ENCODE measurements around the gene SMC1B.
"Not testable (repeated sequence)": the region's sequence is repeated elsewhere in the genome, so short reads cannot be mapped to it uniquely, and the experiment has no call there.

The SMC1B gene, protein sequence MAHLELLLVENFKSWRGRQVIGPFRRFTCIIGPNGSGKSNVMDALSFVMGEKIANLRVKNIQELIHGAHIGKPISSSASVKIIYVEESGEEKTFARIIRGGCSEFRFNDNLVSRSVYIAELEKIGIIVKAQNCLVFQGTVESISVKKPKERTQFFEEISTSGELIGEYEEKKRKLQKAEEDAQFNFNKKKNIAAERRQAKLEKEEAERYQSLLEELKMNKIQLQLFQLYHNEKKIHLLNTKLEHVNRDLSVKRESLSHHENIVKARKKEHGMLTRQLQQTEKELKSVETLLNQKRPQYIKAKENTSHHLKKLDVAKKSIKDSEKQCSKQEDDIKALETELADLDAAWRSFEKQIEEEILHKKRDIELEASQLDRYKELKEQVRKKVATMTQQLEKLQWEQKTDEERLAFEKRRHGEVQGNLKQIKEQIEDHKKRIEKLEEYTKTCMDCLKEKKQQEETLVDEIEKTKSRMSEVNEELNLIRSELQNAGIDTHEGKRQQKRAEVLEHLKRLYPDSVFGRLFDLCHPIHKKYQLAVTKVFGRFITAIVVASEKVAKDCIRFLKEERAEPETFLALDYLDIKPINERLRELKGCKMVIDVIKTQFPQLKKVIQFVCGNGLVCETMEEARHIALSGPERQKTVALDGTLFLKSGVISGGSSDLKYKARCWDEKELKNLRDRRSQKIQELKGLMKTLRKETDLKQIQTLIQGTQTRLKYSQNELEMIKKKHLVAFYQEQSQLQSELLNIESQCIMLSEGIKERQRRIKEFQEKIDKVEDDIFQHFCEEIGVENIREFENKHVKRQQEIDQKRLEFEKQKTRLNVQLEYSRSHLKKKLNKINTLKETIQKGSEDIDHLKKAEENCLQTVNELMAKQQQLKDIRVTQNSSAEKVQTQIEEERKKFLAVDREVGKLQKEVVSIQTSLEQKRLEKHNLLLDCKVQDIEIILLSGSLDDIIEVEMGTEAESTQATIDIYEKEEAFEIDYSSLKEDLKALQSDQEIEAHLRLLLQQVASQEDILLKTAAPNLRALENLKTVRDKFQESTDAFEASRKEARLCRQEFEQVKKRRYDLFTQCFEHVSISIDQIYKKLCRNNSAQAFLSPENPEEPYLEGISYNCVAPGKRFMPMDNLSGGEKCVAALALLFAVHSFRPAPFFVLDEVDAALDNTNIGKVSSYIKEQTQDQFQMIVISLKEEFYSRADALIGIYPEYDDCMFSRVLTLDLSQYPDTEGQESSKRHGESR

DNA sequence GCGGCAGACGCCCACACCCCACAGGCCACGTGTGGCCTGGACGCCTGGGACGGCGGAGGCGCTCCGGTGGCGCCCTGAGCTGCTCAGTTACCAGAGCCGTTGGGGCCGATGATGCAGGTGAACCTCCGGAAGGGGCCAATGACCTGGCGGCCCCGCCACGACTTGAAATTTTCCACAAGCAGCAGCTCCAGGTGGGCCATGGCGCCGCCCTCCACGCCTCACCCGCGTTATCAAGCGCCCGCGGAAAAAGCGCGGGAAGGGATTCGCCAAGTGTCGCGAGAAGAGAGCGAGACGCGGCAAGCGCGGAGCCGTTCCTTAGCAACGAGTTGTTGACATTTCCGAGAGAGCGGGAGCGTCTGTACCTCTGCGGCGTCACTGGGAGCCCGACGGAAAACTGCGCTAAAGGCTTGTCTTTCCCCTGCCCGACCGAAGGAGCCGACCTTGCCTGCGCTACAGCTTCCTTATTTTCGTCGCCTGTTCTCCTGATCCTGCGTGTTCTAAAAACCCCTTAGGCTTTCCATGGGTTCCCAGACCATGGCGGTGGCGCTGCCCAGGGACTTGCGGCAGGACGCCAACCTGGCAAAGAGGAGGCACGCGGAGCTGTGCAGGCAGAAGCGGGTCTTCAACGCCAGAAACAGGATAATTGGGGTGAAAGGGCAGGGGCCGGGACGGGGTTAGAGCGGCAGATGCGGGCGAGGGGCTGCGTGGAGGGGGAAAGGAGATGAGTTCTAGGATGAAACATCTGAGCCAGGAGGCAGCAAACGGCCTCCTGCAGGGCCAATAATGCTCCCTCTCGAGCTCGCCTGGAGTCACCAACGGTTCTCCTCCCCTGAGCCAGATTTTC lies at the start of gene SMC1B, which contains the start of gene RIBC2:
Gene SMC1B (minus strand): TSS at position 232 of the 844 bp plus-strand sequence. CDS start 32 bp downstream, at position 200.
Gene RIBC2 (plus strand): TSS at position 326 of the 844 bp plus-strand sequence. CDS start 194 bp downstream, at position 520.
- peak; percentile 79 to 85 for DNase-seq (ENCODE audit: low read depth in 2 of 2)

GRCh38 chr22:45462034-45462655 lies 48.7 kb upstream of the SMC1B start:
- DNase-seq (ENCODE audit: low read depth in 2 of 2), result no peak

- DNase-seq (ENCODE audit: low read depth in 2 of 2), result no peak
These were observed 47.1 kb upstream of the SMC1B start for GRCh38 chr22:45460288-45461109.

DNA sequence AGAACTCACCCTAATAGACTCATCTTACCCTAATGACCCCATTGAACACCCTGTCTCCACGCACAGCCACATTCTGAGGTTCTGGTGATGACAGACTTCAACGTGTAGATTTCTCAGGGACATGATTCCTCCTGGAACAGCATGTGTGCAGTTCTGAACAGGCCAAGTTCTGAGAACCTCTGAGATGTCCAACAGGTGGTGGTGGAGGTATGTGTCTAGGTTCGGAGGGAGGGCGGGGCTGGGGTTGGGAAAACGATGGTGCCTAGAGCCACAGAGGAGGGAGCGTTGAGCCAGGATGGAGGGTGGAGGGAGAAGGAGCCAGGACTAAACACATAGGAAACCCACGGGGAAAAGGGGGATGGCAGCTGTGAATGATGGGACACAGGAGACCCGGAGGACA lies 45.8 kb upstream of the SMC1B start:
- no peak for DNase-seq (ENCODE audit: low read depth in 2 of 2)

DNA sequence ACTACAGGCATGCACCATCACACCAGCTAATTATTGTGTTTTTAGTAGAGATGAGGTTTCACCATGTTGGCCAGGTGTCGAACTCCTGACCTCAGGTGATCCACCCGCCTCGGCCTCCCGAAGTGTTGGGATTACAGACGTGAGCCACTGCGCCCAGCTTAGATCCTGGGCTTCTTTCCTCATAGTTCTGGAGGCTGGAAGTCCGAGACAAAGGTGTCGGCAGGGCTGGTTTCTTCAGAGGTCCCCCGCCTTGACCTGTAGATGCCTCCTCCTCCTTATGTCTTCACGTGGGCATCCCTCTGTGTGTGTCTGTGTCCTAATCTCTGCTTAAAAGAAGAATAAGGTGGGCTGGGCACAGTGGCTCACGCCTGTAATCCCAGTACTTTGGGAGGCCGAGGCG lies 45.1 kb upstream of the SMC1B start:
- DNase-seq (ENCODE audit: low read depth in 2 of 2), result no peak

- DNase-seq (ENCODE audit: low read depth in 2 of 2), result no peak
These were observed 43.4 kb upstream of the SMC1B start for GRCh38 chr22:45456811-45457210.

- no peak for DNase-seq (ENCODE audit: low read depth in 2 of 2)
These were observed 42.2 kb upstream of the SMC1B start for GRCh38 chr22:45455621-45456020.

DNA sequence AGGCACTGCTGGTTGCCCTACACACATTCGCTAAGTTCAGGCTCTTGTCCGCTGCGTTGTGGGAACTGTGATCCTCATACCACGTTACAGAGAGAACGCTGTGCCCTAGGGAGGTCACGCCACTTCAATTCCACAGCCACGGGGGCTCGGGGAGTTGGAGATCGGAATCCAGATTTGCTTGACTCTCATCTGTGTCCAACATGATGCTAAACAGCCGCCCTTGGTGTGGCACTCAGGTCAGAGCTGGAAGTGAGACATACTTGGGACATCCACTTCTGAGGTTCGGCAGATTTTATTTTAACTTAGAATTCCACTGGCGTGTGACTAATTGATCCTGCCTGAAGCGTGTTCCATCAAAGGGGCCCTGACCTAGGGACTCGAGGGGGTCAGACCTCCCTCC lies 41.8 kb upstream of the SMC1B start:
- no peak for DNase-seq (ENCODE audit: low read depth in 2 of 2)

DNA sequence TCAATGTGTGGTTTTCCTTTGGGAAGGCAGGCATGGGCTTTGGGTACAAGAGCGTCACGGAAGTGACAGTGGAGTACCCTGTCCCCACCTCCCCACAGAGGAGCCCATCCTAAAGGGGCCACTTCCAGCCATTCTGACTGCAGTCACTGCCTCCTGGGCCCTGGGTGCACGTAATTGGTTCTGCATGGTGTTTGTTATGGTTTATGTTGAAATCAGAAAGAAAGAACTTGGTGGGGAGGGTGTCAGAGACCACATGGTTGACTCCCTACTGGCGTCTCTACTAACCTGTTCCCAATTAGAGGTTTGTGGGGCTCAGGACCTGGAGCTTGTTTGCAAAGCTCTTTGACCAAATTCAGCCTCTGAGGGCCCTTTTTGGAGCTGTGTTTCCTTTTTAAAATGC lies 40.9 kb upstream of the SMC1B start:
- no peak for DNase-seq (ENCODE audit: low read depth in 2 of 2)

GRCh38 chr22:45453764-45454163 lies 40.4 kb upstream of the SMC1B start:
- no peak for DNase-seq (ENCODE audit: low read depth in 2 of 2)

- no peak for DNase-seq (ENCODE audit: low read depth in 2 of 2)
These were observed 39.4 kb upstream of the SMC1B start for GRCh38 chr22:45452565-45453379.

GRCh38 chr22:45451972-45452371 lies 38.6 kb upstream of the SMC1B start:
- no peak for DNase-seq (ENCODE audit: low read depth in 2 of 2)

GRCh38 chr22:45450921-45451651 lies 37.7 kb upstream of the SMC1B start:
- no peak for DNase-seq (ENCODE audit: low read depth in 2 of 2)

DNA sequence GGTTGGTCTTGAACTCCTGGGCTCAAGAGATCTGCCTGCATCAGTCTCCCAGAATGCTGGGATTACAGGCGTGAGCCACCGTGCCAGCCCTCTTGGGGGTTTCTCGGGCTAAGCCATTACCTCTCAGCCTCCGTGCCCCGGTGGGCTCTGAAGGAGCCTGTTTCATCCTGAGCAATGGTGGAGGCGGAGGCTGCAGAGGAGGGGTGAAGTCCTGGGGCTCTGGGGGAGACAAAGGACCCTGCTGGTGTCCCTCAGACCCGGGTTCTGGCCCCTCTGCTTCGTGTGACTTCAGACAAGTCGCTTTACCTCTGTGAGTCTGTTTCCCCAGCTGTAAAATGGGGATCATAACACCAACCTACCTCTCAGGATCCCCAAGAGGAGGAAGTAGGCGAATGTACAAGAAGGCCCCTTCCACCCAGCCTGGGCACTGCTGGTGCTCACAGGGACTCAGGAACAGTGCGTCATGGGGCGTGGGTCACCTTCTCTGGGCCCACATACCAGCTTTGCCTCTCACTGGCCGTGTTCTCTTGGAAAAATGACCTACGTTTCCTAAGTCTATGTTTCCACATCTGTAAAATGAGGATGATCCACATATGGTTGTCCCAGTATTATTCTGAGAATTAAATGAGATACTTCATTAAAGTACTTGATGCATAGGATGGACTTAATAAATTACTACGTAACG lies 36.8 kb upstream of the SMC1B start:
- no peak for DNase-seq (ENCODE audit: low read depth in 2 of 2)

GRCh38 chr22:45449442-45449841 lies 36.0 kb upstream of the SMC1B start:
- DNase-seq (ENCODE audit: low read depth in 2 of 2), result not testable (repeated sequence)

- DNase-seq (ENCODE audit: low read depth in 2 of 2), result no peak
These were observed 35.0 kb upstream of the SMC1B start for GRCh38 chr22:45448431-45448830.

DNA sequence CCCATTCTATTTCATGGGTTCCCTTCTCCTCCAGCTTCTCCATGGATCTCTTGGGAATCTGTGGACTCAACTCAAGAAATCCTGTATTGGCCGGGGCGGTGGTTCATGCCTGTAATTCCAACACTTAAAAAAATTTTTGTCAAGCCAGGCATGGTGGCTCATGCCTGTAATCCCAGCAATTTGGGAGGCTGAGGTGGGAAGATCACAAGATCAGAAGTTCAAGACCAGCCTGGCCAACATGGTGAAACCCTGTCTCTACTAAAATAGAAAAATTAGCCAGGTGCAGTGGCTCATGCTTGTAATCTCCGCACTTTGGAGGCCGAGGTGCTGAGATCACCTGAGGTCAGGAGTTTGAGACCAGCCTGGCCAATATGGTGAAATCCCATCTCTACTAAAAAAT lies 34.2 kb upstream of the SMC1B start:
- DNase-seq (ENCODE audit: low read depth in 2 of 2), result not testable (repeated sequence)

Measured in stimulated activated CD8-positive, alpha-beta memory T cell treated with anti-CD3 and anti-CD28 coated beads, Interleukin-15, amount 100 ng/mL, for 48 hours (primary cell).